GM11168 (cell line): Measurements from ENCODE around the gene GRIK1.

Experiments used
- in situ Hi-C: fragments of 300-500 bp; cut with MboI; formaldehyde crosslinking; loops from one replicate; pipeline ENCODE4 v1.12.0; 2022; ENCODE audit warnings: low sequenced_read_pairs; ENCODE audit not compliant: unreplicated experiment

Gene GRIK1

DNA sequence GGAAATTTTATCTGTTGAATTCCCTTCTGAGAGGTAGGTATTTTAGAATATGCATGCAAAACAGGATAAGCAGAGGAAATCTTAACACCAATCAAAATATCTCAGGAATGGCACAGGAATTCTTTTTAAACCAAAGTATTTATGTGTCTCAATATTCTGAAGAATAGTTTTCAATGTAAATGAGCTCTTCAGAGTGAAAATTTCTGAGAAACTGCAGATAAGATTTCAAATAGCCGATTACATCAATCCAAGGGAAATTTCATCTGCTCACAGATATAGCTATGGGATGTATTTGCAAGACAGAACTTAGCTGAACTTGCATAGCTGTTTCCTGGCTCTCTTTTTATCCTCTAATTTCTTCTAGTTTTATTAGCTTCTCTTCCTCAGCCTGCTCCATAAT is 209.5 kb downstream of the GRIK1 start:
- in situ Hi-C loops, result no loop called here

DNA sequence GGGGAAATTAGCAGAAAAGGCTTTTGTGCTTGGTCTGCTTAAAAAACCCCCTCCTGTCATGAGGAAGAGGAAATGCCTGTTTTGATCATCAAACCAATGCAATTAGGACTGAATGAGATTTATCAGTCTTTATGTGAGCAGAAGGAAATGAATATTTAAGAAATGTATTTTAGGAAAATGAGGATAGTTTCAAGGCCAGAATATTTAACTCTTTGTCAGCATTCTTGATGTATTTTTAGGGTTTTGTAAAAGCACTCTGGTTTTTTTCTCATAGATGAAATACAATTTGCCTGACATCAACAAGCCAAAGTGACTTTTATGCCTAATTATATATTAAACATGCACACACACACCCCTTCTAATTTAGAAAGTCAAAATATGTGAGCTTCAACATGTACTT is 213.8 kb downstream of the GRIK1 start:
- in situ Hi-C loops, result no loop called here

DNA sequence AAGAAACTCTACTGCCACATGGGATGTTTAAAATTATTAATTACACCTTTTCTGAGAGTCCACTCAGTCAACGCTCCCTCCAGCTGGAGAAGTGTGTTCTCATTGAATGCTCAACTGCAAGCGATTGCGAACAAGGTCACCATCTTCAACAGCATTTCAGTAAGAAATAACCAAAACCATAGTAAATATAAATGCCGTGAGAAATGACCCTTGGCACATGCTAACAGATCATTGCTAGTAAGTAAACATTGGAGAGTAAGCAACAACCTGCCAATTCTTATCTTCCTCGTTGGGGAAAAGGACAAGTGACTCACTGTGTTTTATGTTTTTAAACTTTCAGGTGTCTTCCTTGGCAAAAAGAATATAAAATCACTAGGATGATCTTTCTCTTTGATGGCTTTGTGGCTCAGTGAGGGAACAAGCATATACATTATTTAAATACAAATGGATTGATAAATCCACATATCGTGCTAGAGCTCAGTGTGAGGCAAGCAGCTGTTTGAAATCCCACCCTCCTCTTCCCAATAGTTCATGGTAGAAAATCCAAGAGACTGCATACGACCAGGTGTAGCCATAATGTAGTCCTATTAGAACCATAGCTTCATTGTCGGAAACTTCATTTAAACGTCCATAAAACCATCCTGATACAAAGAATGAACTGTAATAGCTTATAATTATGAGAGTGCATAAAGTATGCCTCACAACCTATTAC is 214.6 kb downstream of the GRIK1 start:
- in situ Hi-C loops, result no loop called here

DNA sequence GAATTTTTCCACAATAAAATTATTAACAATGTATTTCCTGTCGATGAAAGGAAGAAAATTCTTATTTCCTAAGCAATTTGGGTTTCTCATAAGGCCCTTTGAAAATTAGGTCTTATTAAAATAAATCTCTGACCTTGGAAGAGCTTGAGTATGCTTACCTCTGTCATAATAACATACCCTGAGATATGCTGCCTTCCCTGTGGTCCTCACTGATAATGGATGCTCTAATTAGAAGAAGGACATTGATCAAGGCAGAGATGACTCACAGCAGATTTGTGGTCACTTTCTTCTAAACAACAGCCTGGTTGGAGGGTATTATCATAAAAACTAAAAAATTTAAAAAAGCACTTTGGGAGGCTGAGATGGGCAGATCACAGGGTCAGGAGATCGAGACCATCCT is 217.8 kb downstream of the GRIK1 start:
- in situ Hi-C loops, result no loop called here

DNA sequence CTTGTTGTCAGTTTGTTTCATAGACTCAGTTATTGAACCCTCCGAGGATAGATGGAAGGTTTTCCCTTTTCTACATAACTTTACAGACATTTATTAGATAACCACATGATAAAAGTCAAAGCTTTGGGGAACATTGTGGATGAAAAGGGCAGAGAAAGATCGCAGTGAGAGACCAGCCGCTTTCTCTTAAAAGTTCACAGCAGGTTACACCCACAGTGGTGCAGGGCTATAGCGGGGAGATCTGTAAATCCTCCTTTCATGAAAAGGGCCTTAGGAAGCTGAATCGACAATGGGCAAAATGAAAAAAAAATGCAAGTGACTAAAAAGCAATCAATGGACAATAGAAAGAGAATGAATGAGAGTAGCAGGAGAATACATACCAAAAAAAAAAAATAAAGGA is 218.6 kb downstream of the GRIK1 start:
- in situ Hi-C loops, result no loop called here

DNA sequence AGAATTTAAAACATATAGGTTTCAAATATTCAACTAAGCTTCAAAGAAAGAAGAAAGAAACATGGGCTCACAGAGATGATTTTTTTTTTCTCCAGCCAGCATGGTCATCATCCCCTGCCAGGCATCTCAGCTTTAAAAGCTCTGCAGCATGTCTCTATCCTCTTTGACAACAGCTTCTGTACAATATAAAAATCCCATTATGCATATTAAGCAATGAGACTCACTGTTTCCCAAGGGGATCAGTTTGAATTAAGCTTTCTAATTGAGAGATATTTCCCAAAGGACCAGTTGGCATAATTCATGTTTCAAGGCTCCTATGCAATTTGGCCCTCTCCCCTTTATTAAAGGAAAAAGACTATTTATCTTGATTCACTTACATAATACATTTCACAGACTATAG is 220.3 kb downstream of the GRIK1 start:
- in situ Hi-C loops, result no loop called here

DNA sequence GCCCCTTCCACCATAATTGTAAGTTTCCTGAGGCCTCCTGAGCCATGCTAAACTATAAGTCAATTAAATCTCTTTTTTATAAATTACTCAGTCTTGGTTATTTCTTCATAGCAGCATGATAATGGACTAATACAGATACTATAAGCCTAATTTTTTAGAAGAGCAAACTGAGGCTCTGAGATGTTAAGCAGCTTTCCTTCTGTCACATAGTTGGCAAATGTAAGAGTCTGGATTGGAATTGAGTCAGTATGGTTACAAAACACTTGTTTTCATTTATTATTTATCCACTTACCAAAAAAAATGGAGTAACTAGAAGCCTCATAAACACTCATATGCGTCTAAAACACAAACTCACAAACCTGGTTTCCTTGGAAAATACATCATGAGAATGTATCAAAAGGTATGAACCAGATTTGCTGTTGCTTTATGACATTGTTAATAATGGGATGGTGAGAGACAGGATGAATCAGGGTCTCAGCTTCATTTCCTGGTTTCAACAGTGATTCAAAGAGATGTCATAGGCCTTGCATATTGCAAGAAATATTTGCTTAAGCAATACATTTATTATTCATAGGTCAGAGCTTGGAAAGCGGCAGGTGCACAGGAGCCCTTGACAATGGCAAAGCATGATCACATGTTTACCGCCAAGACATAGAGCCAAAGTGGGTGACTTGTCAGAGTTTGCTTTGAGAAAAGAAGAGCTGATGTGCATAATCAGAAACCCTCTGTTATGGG is 221.5 kb downstream of the GRIK1 start:
- in situ Hi-C loops, result no loop called here

DNA sequence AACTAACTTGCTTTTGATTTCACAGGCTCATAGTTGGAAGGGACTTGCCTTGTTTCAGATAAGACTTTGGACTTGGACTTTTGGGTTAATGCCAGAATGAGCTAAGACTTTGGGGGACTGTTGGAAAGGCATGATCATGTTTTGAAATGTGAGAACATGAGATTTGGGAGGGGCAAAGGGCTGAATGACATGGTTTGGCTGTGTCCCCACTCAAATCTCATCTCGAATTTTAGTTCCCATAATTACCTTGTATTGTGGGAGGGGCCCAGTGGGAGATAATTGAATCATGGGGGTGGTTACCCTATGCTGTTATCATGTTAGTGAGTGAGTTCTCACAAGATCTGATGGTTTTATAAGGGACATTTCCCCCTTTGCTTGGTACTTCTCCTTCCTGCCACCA is 222.1 kb downstream of the GRIK1 start:
- in situ Hi-C loops, result no loop called here

DNA sequence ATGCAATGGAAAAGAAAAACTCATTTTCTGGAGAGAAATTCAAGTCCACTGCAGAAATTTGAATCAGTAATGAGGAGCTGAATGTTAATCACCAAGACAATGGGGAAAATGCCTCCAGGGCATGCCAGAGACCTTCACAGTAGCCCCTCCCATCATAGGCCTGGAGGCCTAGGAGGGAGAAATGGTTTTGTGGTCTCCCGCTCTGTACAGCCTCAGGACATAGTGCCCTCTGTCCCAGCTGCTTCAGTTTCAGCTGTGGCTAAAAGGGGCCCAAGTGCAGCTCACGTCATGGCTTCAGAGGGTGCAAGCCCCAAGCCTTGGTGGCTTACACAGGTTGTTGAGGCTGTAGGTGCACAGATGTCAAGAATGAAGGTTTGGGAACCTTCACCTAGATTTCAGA is 223.0 kb downstream of the GRIK1 start:
- in situ Hi-C loops, result no loop called here

DNA sequence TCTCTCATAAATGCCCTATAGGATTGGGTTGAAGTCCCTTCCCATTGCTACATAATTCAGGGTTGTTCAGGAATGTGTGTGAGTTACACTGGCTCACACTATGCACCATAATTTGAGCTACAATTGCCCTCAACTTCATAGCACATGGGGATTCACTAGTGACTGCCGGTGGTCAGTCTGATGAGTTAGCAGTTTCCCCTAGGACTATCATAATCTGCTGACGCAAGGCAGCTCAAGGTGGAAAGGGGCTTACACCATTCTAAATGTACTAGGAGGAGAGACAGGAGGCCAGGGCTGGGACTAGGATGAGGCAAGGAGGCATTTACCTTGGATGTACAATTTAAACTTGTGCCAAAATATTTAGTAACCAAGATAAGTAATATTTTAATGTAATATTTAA is 224.7 kb downstream of the GRIK1 start:
- in situ Hi-C loops, result no loop called here

DNA sequence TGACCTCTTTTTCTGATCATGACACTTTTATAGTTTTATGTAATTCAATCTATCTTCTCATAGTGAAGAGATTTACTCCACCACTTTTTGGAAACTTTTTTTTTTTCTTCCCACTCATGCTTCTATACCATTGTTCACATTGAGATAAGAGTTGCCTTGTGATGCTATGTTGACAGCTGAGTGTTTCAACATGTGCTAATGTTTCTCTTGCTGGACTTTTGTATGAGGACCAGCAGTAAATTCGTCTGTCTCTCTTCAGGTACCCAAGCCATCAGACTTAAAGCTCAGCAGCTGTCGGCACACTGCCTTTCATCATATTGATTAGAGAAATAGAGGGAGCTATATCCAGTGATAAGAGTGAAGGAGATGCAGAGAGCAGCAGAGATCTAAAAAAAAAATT is 227.0 kb downstream of the GRIK1 start:
- in situ Hi-C loops, result no loop called here

DNA sequence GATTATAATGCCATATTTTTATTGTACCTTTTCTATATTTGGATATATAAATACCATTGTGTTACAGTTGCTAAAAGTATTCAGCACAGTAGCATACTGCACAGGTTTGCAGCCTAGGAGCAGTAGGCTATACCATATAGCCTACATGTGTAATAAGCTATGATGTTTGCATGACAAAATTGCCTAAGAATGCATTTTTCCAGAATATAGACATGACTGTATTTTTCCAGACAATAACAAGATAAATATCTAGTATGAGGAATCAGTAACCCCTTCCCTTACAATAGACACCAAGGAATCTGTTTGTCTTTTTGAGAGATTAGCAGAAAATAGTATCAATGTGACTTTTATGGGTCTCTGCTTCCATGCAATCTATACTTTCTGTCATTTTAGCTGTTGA is 228.6 kb downstream of the GRIK1 start:
- in situ Hi-C loops, result no loop called here

DNA sequence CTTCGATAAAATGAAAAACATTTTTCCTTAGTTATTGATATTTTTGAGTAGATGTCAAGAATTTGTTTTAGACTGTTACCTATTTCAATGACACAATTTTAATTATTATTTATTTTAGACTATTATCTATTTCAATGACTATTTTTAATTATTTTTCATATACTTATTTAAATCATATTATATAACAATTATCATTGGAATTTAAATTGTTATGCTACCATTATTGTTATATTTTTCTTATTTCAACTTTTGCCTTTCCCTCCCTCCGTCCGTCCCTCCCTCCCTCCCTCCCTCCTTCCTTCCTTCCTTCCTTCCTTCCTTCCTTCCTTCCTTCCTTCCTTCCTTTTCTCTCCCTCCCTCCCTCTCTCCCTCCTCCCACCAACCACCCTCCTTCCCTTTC is 229.3 kb downstream of the GRIK1 start:
- in situ Hi-C loops, result no loop called here

DNA sequence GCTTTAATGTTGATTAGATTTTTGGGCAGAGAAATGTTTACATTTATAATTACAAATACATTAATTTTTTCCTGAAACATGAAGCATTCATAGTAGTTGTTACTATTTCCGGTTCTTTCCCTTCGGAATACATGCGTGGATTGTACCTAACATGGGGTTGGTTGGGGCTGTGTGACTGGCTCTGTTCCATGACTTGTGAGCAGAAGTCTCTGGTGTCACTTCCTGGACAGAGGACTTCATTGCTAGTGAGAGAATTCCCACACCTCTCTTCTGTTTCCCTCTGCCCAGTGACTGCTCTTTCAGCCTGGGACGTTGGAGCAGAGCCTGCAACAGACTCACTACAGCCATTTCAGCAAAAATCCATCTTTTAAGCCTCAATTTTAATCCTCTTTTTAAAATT is 231.4 kb downstream of the GRIK1 start:
- in situ Hi-C loops, result no loop called here

DNA sequence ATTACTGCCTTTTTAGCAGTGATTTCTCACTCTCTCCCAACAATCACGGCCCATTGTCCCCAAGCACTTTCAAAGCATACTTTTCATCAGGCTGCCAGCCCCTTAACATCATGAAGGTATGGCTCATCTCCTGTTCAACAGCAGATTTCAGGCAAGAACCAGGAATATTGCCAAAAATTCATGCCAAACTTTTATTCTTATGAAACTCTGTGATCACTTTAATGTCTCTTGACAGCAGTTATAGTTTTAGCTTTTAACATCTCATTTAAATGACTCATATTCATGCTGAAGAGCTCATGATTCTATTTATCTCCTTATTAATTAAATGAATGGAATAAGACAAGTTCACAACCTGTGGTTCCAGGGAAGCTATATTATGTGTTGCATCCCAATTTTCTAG is 235.1 kb downstream of the GRIK1 start:
- in situ Hi-C loops, result no loop called here

DNA sequence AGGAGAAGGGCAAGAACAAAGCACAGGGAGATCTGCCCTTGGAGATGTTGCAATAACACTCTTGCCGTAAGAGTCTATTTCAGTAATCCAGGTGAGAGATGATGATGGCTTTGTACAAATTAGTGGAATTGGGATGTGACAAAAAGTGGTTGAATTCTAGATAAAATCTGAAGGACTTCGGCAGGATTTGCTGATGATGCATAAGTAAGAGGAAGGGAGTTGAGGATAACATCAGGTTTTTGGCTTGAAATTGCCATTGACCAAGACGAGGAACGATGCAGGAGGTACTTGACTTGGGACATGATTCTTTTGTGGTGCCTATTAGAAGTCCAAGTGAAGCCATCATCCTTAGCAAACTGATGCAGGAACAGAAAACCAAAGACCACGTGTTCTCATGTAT is 238.1 kb downstream of the GRIK1 start:
- in situ Hi-C loops, result no loop called here

DNA sequence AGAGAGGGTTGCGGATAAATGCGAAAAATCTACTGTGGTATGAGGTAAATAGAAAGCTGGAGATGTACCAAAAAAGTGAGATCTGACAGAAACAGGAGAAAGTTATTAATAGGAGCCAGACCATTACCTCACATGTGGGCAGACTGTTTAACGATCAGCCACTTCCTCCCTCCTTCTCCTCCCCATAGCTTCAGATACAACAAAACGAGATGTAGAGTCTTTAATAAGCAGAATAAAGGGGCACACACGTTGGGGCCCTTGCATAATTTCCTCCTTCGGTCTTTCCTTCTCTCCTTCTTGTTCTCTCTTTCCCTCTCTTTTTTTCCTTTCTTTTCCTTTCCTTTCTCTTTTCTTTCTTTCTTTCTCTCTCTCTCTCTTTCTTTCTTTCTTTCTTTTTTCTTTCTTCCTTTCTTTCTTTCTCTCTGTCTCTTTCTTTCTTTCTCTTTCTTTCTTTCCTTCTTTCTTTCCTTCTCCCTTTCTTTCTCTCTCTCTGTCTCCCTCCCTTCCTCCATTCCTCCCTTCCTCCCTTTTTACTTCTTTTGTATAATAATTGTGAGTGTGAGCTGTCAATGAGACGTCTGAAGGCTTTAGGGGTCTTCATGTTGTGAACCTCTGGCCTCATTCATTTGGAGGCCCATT is 242.1 kb downstream of the GRIK1 start:
- in situ Hi-C loops, result no loop called here

DNA sequence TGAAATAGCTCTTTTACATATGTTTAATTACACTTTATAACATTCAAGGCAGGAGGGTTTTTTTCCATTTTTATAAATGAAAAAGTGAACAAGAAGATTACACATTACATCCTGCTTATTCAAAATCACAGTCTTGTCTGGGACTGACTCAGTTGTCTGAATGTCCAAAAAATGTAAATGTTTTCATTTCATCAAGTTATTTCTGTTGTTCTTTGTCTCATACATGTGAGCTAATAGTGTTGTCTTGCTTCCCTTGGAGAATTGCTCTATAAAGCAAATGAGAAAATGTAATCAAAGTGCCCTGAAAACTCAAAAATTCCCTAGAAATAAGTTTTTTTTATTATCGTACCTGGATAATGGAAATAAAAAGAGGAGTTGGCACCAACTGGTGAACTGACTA is 242.9 kb downstream of the GRIK1 start:
- in situ Hi-C loops, result no loop called here

DNA sequence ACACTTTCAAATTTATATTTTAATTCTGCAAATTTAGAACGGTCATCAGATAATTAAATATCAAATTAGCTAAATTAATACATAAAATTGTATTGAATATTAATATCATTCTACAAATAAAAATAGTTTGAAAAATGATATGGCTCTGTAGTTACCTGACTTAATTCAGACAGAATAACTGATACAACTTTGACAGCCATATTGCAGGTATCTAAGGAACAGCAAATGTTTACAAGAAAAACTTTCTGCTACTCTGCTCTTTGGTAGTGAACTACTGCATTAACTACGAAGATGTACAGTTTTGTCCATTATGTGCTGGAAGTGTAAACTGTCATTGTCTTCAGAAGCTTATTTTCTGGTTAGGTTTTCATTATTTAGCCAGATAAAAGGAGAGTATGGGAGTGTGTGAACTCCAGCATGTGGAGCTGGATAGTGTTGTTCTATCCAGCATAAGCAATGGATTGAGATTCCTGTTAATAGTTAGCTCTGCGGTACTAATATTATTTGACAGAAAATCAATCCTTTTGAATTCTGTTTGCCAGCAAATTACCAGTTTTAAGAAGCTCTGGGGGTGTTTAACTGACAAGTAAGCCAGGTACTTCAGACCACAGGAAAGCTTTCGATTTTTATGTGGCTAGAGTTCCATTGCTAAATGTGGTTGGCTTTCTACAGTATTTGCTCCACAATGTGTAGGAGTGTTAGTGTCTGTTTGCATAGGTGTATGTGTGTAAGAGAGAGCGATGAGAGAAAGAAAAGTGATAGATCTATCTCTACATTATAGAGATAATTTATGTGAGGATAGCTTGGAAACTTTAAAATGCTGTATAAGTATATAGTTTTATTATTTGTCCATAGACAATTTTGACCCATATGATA is 247.9 kb downstream of the GRIK1 start:
- in situ Hi-C loops, result no loop called here

DNA sequence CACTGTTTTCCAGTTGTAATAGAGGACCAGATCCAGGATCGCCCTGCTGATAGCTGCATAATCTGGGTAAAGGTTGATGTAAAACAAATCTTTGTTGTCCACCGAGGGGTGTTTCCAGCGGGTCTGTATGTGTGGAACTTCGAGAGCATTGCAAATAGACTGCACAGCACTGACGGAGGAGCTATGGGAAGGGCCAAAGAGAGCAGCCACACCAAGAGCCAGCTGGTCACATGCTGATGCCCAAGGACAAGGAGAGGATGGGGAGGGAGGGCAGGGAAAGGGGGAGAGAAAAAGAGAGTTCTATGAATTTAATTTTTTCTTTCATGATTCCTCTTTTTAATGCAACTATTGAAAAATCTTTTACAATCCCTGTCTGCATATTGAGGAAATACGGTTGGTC is 250.0 kb downstream of the GRIK1 start:
- in situ Hi-C loops, result no loop called here

DNA sequence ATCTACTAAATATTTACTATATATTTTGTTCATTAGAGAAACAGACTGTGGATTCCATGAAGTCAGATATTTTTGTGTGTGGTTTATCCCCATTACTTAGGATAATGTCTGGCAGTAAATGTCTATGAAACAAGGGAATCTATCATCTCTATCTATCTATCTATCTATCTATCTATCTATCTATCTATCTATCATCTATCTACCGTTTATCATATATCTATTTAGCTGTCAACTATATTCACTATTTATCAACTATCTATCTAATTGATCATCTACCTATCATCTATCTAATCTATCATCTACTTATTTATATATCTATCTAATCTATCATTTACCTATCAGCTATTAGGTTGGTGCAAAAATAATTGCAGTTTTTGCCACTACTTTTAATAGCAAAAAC is 255.7 kb downstream of the GRIK1 start:
- in situ Hi-C loops, result loop anchor here (5.0 kb wide), 1 partner anchor 77 kb away; no protein-coding TSS in a partner anchor
